DND-41 (cell line): ENCODE data around the gene HES3.

Source experiments
- EZH2 ChIP-seq: IDR thresholded peaks from 3 replicates; pipeline ENCODE4 v1.6.1; 2012; ENCODE audit warnings: borderline replicate concordance, low read depth, mild to moderate bottlenecking, moderate library complexity, low read length, inconsistent platforms; ENCODE audit not compliant: severe bottlenecking
- TF ChIP-seq, protein P1 (sequence below): IDR thresholded peaks from 2 replicates; pipeline ENCODE4 v1.5.1; 2012; ENCODE audit warnings: borderline replicate concordance, low read length, moderate library complexity, mild to moderate bottlenecking; ENCODE audit not compliant: poor library complexity, severe bottlenecking; ENCODE audit errors: extremely low read depth

DNA sequence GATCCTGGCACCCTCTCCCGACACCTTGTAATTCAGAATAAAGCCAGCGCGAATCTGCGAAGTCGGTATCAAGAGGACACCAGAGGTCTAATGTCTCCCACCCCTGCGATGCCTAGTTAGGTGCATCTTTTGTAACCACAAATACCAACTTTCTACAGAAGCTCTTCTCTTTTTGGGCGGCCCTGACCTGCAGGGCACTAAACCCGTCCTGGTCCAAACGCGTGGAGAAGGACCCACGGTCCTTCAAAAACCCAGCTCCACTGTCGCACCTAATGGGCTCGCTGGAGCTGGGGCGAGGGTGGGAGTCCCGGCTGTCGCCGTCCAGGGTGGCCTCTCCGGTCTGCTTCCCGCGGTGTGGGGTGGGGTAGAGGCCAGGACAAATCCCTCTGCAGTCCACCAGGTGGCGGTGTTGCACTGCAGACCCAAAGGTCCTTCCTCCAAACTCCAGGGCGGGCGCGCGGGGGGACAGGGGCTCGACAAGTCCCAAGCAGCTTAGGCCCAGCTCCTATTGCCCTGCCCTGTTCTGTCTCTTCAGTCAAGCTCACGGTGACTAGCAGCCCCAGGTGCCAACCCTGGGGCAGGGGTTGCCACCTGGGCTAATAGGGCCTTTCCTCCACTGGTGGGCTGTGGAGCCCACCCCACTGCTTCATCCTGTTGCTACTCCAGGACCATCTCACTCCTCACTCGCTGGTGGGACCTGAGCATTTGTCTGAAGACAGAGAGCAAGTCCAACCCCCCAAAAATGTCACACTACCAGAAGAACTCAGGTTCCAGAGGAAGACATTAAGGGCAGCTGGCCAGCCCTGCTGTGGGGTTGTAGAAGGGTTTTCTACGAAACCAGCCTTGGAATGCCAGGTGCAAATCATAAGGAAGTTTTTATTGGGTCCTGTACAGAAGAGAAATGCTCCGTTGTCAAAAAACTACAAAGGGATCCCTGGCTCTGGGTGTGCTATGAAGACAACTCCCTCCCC, 2.8 kb downstream of the HES3 start:
- TF ChIP-seq, protein P1, sequence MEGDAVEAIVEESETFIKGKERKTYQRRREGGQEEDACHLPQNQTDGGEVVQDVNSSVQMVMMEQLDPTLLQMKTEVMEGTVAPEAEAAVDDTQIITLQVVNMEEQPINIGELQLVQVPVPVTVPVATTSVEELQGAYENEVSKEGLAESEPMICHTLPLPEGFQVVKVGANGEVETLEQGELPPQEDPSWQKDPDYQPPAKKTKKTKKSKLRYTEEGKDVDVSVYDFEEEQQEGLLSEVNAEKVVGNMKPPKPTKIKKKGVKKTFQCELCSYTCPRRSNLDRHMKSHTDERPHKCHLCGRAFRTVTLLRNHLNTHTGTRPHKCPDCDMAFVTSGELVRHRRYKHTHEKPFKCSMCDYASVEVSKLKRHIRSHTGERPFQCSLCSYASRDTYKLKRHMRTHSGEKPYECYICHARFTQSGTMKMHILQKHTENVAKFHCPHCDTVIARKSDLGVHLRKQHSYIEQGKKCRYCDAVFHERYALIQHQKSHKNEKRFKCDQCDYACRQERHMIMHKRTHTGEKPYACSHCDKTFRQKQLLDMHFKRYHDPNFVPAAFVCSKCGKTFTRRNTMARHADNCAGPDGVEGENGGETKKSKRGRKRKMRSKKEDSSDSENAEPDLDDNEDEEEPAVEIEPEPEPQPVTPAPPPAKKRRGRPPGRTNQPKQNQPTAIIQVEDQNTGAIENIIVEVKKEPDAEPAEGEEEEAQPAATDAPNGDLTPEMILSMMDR: peak; percentile 91
- TF ChIP-seq EZH2: no peak
